ENCODE results near the gene SDR39U1.

Gene SDR39U1

GRCh38 chr14:24411443-24412389, 30.9 kb downstream of the SDR39U1 start:
- DNase-seq (ENCODE audit: low read depth in 2 of 2): no peak

GRCh38 chr14:24409956-24410355, 32.6 kb downstream of the SDR39U1 start:
- DNase-seq (ENCODE audit: low read depth in 2 of 2): no peak

GRCh38 chr14:24409192-24409591, 33.4 kb downstream of the SDR39U1 start:
- DNase-seq (ENCODE audit: low read depth in 2 of 2): no peak

- no peak for DNase-seq (ENCODE audit: low read depth in 2 of 2)
These were observed 33.8 kb downstream of the SDR39U1 start for GRCh38 chr14:24408764-24409163.

GRCh38 chr14:24407608-24408325, 34.8 kb downstream of the SDR39U1 start:
- DNase-seq (ENCODE audit: low read depth in 2 of 2): no peak

- no peak for DNase-seq (ENCODE audit: low read depth in 2 of 2)
These were observed 36.2 kb downstream of the SDR39U1 start for GRCh38 chr14:24406416-24406815.

GRCh38 chr14:24404814-24405213, 37.8 kb downstream of the SDR39U1 start:
- DNase-seq (ENCODE audit: low read depth in 2 of 2): no peak

- DNase-seq (ENCODE audit: low read depth in 2 of 2): no peak
These were observed 39.1 kb downstream of the SDR39U1 start for GRCh38 chr14:24403294-24403998.

- no peak for DNase-seq (ENCODE audit: low read depth in 2 of 2)
These were observed 40.5 kb downstream of the SDR39U1 start for GRCh38 chr14:24401810-24402702.

- DNase-seq (ENCODE audit: low read depth in 2 of 2): no peak
These were observed 42.4 kb downstream of the SDR39U1 start for GRCh38 chr14:24399999-24400718.

- DNase-seq (ENCODE audit: low read depth in 2 of 2): no peak
These were observed 43.1 kb downstream of the SDR39U1 start for GRCh38 chr14:24399447-24399822.

- no peak for DNase-seq (ENCODE audit: low read depth in 2 of 2)
These were observed 43.7 kb downstream of the SDR39U1 start, which contains the start of gene NYNRIN for GRCh38 chr14:24398653-24399446. Gene NYNRIN (plus strand): TSS chr14:24399003. CDS start chr14:24399247, 244 bp downstream.

GRCh38 chr14:24398293-24398652, 44.3 kb downstream of the SDR39U1 start:
- DNase-seq (ENCODE audit: low read depth in 2 of 2): no peak

GRCh38 chr14:24397639-24398292, 44.8 kb downstream of the SDR39U1 start:
- no peak for DNase-seq (ENCODE audit: low read depth in 2 of 2)

- no peak for DNase-seq (ENCODE audit: low read depth in 2 of 2)
These were observed 46.7 kb downstream of the SDR39U1 start for GRCh38 chr14:24395609-24396582.

GRCh38 chr14:24394275-24394674, 48.3 kb downstream of the SDR39U1 start:
- DNase-seq (ENCODE audit: low read depth in 2 of 2): no peak

- DNase-seq (ENCODE audit: low read depth in 2 of 2): no peak
These were observed 50.1 kb downstream of the SDR39U1 start for GRCh38 chr14:24392325-24393091.

Measured in stimulated activated CD8-positive, alpha-beta memory T cell treated with anti-CD3 and anti-CD28 coated beads, Interleukin-15, amount 100 ng/mL, for 4 hours (primary cell).